K562 (cell line): Measurements from ENCODE around the gene SEC31A. TPM values are rescaled to one million over a fixed set of nuclear protein-coding genes. Genes with fewer than 3 reads are reported as not detected.
A peak's percentile ranks its signal among the peaks of the same experiment; 100 is the strongest.

Experiments
- C11orf30 ChIP-seq: fragments of 450-650 bp; IDR thresholded peaks from 2 replicates; pipeline ENCODE4 v1.6.1; 2016; ENCODE audit warnings: low read depth, mild to moderate bottlenecking
- CSDE1 ChIP-seq, 2 experiments: fragments of 450-650 bp; IDR thresholded peaks; 2 replicates each; pipeline ENCODE4 v1.6.1; 2016; ENCODE audit warnings: mild to moderate bottlenecking in 1 of 2
- EP400 ChIP-seq: fragments of 450-650 bp; IDR thresholded peaks from 2 replicates; pipeline ENCODE4 v1.6.1; 2017; ENCODE audit warnings: antibody characterized with exemption, mild to moderate bottlenecking, moderate library complexity
- EZH2 ChIP-seq: IDR thresholded peaks from 2 replicates; pipeline ENCODE4 v1.6.1; 2012; ENCODE audit warnings: low read depth, mild to moderate bottlenecking, inconsistent platforms, low read length, borderline replicate concordance
- HES1 ChIP-seq: fragments of 450-650 bp; IDR thresholded peaks from 2 replicates; pipeline ENCODE4 v1.6.1; 2016; ENCODE audit warnings: low read depth, mild to moderate bottlenecking, moderate library complexity
- HOMEZ ChIP-seq: fragments of 250-450 bp; sonication (Bioruptor Pico); IDR thresholded peaks from 2 replicates; pipeline ENCODE4 v1.4.0; 2020; ENCODE audit warnings: mild to moderate bottlenecking, moderate library complexity
- MAX ChIP-seq: sonication (generic); formaldehyde crosslinking; IDR thresholded peaks from 2 replicates; pipeline ENCODE4 v1.9.0; 2022; ENCODE audit warnings: mild to moderate bottlenecking, missing genetic modification reagents
- MXD1 ChIP-seq: fragments of 250-450 bp; sonication (Bioruptor Pico); IDR thresholded peaks from 2 replicates; pipeline ENCODE4 v1.8.0; 2021; ENCODE audit warnings: borderline replicate concordance, mild to moderate bottlenecking, moderate library complexity; ENCODE audit not compliant: poor library complexity, severe bottlenecking
- NR2C1 ChIP-seq, 2 experiments: fragments of 450-650 bp; IDR thresholded peaks; 2 replicates each; pipeline ENCODE4 v1.6.1; 2017; ENCODE audit warnings: mild to moderate bottlenecking in 2 of 2, antibody characterized with exemption in 1 of 2, inconsistent platforms in 1 of 2, missing compliant biosample characterization in 1 of 2, missing genetic modification characterization in 1 of 2
- NR4A1 ChIP-seq, 2 experiments: fragments of 250-450 bp in 1 of 2; fragments of 450-650 bp in 1 of 2; sonication (Bioruptor Pico) in 1 of 2; IDR thresholded peaks; 2 replicates each; pipeline versions ENCODE4 v1.4.0 to v1.6.1; 2016 to 2020; ENCODE audit warnings: mild to moderate bottlenecking in 2 of 2, missing compliant biosample characterization in 1 of 2, missing genetic modification characterization in 1 of 2, moderate library complexity in 1 of 2
- NRF1 ChIP-seq, 2 experiments: fragments of 450-650 bp; IDR thresholded peaks in 1 of 2; conservative IDR thresholded peaks in 1 of 2; 2 replicates each; pipeline ENCODE4 v1.6.1; 2014; ENCODE audit warnings: mild to moderate bottlenecking in 2 of 2
- POLR2A ChIP-seq: fragments of 450-650 bp; conservative IDR thresholded peaks from 2 replicates; pipeline ENCODE4 v1.6.1; 2016
- POLR2B ChIP-seq: fragments of 450-650 bp; IDR thresholded peaks from 2 replicates; pipeline ENCODE4 v1.6.1; 2018; ENCODE audit warnings: low read depth; ENCODE audit not compliant: partially characterized antibody
- RBM17 ChIP-seq: fragments of 200-400 bp; formaldehyde crosslinking; IDR thresholded peaks from 2 replicates; pipeline ENCODE4 v1.6.1; 2017; ENCODE audit warnings: low read depth, mild to moderate bottlenecking, low read length, borderline replicate concordance
- RBM25 ChIP-seq: fragments of 200-400 bp; formaldehyde crosslinking; IDR thresholded peaks from 2 replicates; pipeline ENCODE4 v1.6.1; 2018; ENCODE audit warnings: low read length, low read depth, moderate library complexity; ENCODE audit not compliant: severe bottlenecking
- SPI1 ChIP-seq: IDR thresholded peaks from 2 replicates; pipeline ENCODE4 v1.6.1; 2011; ENCODE audit warnings: low read depth, low read length, control low read depth, borderline replicate concordance
- SRSF7 ChIP-seq: fragments of 200-400 bp; formaldehyde crosslinking; optimal IDR thresholded peaks from 2 replicates; pipeline ENCODE3; 2017; ENCODE audit warnings: mild to moderate bottlenecking, low read depth, low read length
- STAG1 ChIP-seq: sonication (generic); formaldehyde crosslinking; IDR thresholded peaks from 2 replicates; pipeline ENCODE4 v1.5.0; 2020; ENCODE audit warnings: missing genetic modification reagents, borderline replicate concordance
- THAP7 ChIP-seq: fragments of 250-450 bp; sonication (Bioruptor Pico); IDR thresholded peaks from 2 replicates; pipeline ENCODE4 v1.5.0; 2021
- THRB ChIP-seq: fragments of 450-650 bp; formaldehyde crosslinking; conservative IDR thresholded peaks from 2 replicates; pipeline ENCODE4 v1.4.0; 2022; ENCODE audit warnings: mild to moderate bottlenecking, missing genetic modification characterization
- U2AF1 ChIP-seq: fragments of 200-400 bp; formaldehyde crosslinking; optimal IDR thresholded peaks from 2 replicates; pipeline ENCODE3; 2017; ENCODE audit warnings: mild to moderate bottlenecking, low read depth, low read length, moderate library complexity
- ZBED1 ChIP-seq: IDR thresholded peaks from 2 replicates; pipeline ENCODE4 v1.6.1; 2014
- ZKSCAN3 ChIP-seq: fragments of 250-450 bp; sonication (Bioruptor Pico); IDR thresholded peaks from 2 replicates; pipeline ENCODE4 v1.4.0; 2020
- ZNF324 ChIP-seq: fragments of 250-450 bp; sonication (Bioruptor Pico); IDR thresholded peaks from 2 replicates; pipeline ENCODE4 v1.4.0; 2020; ENCODE audit warnings: mild to moderate bottlenecking
- polyA plus RNA-seq, 8 experiments: library from polyadenylated mRNA; depleted of rRNA in 4 of 8; stranded (reverse) in 5 of 8; unstranded in 3 of 8; fragments of >200 nt; fragmentation: Nextera tagmentation in 2 of 8; fragmentation: Illumina TruSeq in 1 of 8; extraction: Ambion mirVana in 2 of 8; extraction: Trizol in 1 of 8; gene quantifications; 2 replicates each; pipeline versions ENCODE4 v1.2.1 to v1.2.3, GENCODE V29; 2011 to 2014; ENCODE audit warnings: inconsistent platforms in 1 of 8, missing spikeins in 1 of 8
- total RNA-seq, 7 experiments: library from RNA; depleted of rRNA in 6 of 7; stranded (reverse); fragments of >200 nt in 6 of 7; fragmentation: Illumina TruSeq in 2 of 7; extraction: Trizol in 2 of 7; gene quantifications; 2 replicates each; pipeline versions ENCODE4 v1.2.1 to v1.2.3, GENCODE V29; 2011 to 2021; ENCODE audit warnings: low replicate concordance in 1 of 7

The SEC31A gene
- total and polyA plus RNA-seq, 9 of the 15 experiments (the other 6 are each of a cell fraction or from before 2014, with no cell fraction given): 78.9 to 241 (median 173) TPM

- no peak for TF ChIP-seq THRB (CRISPR knock-in tag)
- no peak for TF ChIP-seq SPI1
- TF ChIP-seq EP400: peak; percentile 100
- peak; percentile 93 for TF ChIP-seq MAX
- TF ChIP-seq RBM25: no peak
- peak; percentile 72 for TF ChIP-seq C11orf30
- no peak for TF ChIP-seq STAG1 (CRISPR knock-in tag)
- TF ChIP-seq POLR2A: peak; percentile 94
- peak; percentile 85 for TF ChIP-seq POLR2B
- TF ChIP-seq NR4A1 (CRISPR knock-in tag; IDR thresholded peaks at IDR 0.05): no peak
- TF ChIP-seq NR4A1 (tag; IDR thresholded peaks at IDR 0.05): no peak
- TF ChIP-seq U2AF1: no peak
- no peak for TF ChIP-seq HES1
- TF ChIP-seq CSDE1 (IDR thresholded peaks at IDR 0.05): no peak
- no peak for TF ChIP-seq ZKSCAN3 (CRISPR knock-in tag)
- no peak for TF ChIP-seq HOMEZ
- TF ChIP-seq MXD1 (CRISPR knock-in tag): peak; percentile 64
- TF ChIP-seq SRSF7: no peak
- TF ChIP-seq ZBED1: 0 out of 2 replicates have a peak, but pooled peaks have one; percentile 51
- TF ChIP-seq THAP7 (CRISPR knock-in tag): peak; percentile 22; the same call in 1 of the 2 replicates
- no peak for TF ChIP-seq RBM17
- TF ChIP-seq NR2C1 (IDR thresholded peaks at IDR 0.05): no peak
- no peak for TF ChIP-seq NR2C1 (tag; IDR thresholded peaks at IDR 0.05)
- no peak for TF ChIP-seq EZH2
- TF ChIP-seq NRF1 (conservative IDR thresholded peaks at IDR 0.05 in 1 of 2, IDR thresholded peaks at IDR 0.05 in 1 of 2): peak; percentile 73 to 80
- no peak for TF ChIP-seq ZNF324 (CRISPR knock-in tag)
Observed at GRCh38 chr4:82890901-82891706, at the start of gene SEC31A (continued).
